ENCODE data around the gene DHX36. TPM values are rescaled to one million over a fixed set of nuclear protein-coding genes. Genes with fewer than 3 reads are reported as not detected.

The DHX36 gene
- total RNA-seq, 1 experiment from 2014 or later: 121 TPM

DNA sequence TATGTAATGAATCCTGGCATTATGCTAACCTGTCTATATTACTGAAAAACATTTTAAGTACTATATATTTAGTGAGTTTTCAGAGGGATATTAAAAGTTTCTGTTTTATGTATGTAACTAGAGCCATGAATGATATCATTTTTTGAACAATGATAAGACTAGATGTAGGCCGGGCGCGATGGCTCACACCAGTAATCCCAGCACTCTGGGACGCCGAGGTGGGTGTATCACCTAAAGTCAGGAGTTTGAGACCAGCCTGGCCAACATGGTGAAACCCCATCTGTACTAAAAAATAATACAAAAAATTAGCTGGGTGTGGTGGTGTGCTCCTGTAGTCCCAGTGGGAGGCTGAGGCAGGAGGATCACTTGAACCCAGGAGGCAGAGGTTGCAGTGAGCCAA is 34.1 kb downstream of the DHX36 start:
- BruUV-seq (replicated peaks): no TSS peak
- Histone ChIP-seq H3K36me3 (ENCODE audit: insufficient read depth, low read length, poor library complexity, severe bottlenecking) (peaks cover 93% of the 10 kb centered on the region), H3K27me3 (replicated peaks; ENCODE audit: insufficient read depth, low read depth, low read length, poor library complexity) (no peaks in the 10 kb centered on the region), H3K4me1 (ENCODE audit: insufficient read depth, low read length, poor library complexity, severe bottlenecking) (no peaks in the 10 kb centered on the region), H3K9me3 (ENCODE audit: low read depth, low read length, poor library complexity, severe bottlenecking) (no peaks in the 10 kb centered on the region), H3K27ac (ENCODE audit: low read depth, low read length, poor library complexity, severe bottlenecking) (no peak overlapping the region), H3K4me3 (ENCODE audit: low read depth, low read length, poor library complexity, severe bottlenecking) (no peak overlapping the region)
- POLR2A ChIA-PET (ENCODE audit: low non-redundant PET): no interaction called here
- no peak for DNase-seq (ENCODE audit: low spot score)
- intact Hi-C loops (cut with micrococcal nuclease; ENCODE audit: unreplicated experiment): no loop called here
- CTCF ChIA-PET: no interaction called here
- TF ChIP-seq EZH2 (IDR thresholded peaks at IDR 0.05; ENCODE audit: borderline replicate concordance, low read depth, low read length, poor library complexity, severe bottlenecking): no peak
- TF ChIP-seq, protein P1, sequence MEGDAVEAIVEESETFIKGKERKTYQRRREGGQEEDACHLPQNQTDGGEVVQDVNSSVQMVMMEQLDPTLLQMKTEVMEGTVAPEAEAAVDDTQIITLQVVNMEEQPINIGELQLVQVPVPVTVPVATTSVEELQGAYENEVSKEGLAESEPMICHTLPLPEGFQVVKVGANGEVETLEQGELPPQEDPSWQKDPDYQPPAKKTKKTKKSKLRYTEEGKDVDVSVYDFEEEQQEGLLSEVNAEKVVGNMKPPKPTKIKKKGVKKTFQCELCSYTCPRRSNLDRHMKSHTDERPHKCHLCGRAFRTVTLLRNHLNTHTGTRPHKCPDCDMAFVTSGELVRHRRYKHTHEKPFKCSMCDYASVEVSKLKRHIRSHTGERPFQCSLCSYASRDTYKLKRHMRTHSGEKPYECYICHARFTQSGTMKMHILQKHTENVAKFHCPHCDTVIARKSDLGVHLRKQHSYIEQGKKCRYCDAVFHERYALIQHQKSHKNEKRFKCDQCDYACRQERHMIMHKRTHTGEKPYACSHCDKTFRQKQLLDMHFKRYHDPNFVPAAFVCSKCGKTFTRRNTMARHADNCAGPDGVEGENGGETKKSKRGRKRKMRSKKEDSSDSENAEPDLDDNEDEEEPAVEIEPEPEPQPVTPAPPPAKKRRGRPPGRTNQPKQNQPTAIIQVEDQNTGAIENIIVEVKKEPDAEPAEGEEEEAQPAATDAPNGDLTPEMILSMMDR (conservative IDR thresholded peaks at IDR 0.05; ENCODE audit: low read depth, low read length): no peak

DNA sequence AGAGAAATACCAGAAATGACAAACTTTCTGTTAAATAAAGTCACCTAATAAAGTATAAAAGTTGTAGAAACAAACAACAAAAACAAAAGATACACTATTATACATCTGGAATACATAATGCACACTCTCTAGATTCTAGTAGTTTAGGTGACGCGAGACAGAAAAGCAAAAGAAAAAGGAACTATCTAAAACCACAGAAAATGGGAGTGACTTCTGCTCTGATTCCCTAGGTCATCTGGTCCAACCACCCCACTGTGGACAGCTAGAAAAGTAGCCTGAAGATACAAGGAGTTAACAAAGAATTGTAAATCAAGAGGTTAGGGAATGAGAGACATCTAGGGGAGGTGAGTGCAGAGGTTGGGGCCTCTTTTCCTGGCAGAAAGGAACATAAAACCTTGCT is 39.1 kb downstream of the DHX36 start:
- Histone ChIP-seq H3K4me3 (ENCODE audit: low read depth, low read length, poor library complexity, severe bottlenecking) (no peak overlapping the region), H3K9me3 (ENCODE audit: low read depth, low read length, poor library complexity, severe bottlenecking) (no peaks in the 10 kb centered on the region), H3K27me3 (replicated peaks; ENCODE audit: insufficient read depth, low read depth, low read length, poor library complexity) (no peaks in the 10 kb centered on the region), H3K4me1 (ENCODE audit: insufficient read depth, low read length, poor library complexity, severe bottlenecking) (no peaks in the 10 kb centered on the region), H3K36me3 (ENCODE audit: insufficient read depth, low read length, poor library complexity, severe bottlenecking) (peaks cover 91% of the 10 kb centered on the region), H3K27ac (ENCODE audit: low read depth, low read length, poor library complexity, severe bottlenecking) (no peak overlapping the region)
- ChIA-PET CTCF (no interaction called here), POLR2A (ENCODE audit: low non-redundant PET) (no interaction called here)
- no peak for DNase-seq (ENCODE audit: low spot score)
- intact Hi-C loops (cut with micrococcal nuclease; ENCODE audit: unreplicated experiment): no loop called here
- no TSS peak for BruUV-seq (replicated peaks)
- TF ChIP-seq, protein P1 (conservative IDR thresholded peaks at IDR 0.05; ENCODE audit: low read depth, low read length): no peak
- TF ChIP-seq EZH2 (IDR thresholded peaks at IDR 0.05; ENCODE audit: borderline replicate concordance, low read depth, low read length, poor library complexity, severe bottlenecking): no peak

DNA sequence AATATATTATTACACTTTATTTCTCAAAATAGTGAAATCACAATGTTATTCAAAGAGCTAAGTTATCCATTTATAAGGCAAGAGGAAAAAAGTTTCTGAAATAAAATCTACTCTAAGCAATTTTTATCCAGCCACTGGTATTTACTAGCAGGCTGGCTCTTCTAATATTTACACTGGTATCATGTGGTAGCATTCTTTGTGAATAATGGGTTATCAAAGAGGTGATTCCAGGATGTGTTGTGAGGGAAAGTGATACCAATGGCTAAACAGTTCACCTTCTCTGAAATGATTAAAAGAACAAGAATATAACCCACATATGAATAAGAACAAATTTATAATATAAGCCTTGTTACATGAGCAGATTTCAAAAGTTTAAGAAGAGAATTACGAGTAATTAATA is 44.1 kb downstream of the DHX36 start:
- H3K4me1 ChIP-seq (ENCODE audit: insufficient read depth, low read length, poor library complexity, severe bottlenecking): no peaks in the 10 kb centered on the region
- intact Hi-C loops (cut with micrococcal nuclease; ENCODE audit: unreplicated experiment): no loop called here
- no peaks in the 10 kb centered on the region for H3K27me3 ChIP-seq (replicated peaks; ENCODE audit: insufficient read depth, low read depth, low read length, poor library complexity)
- CTCF ChIA-PET: no interaction called here
- BruUV-seq (replicated peaks): no TSS peak
- no peak overlapping the region for H3K27ac ChIP-seq (ENCODE audit: low read depth, low read length, poor library complexity, severe bottlenecking)
- H3K9me3 ChIP-seq (ENCODE audit: low read depth, low read length, poor library complexity, severe bottlenecking): no peaks in the 10 kb centered on the region
- TF ChIP-seq, protein P1 (conservative IDR thresholded peaks at IDR 0.05; ENCODE audit: low read depth, low read length): no peak
- TF ChIP-seq EZH2 (IDR thresholded peaks at IDR 0.05; ENCODE audit: borderline replicate concordance, low read depth, low read length, poor library complexity, severe bottlenecking): no peak
- POLR2A ChIA-PET (ENCODE audit: low non-redundant PET): no interaction called here
- H3K4me3 ChIP-seq (ENCODE audit: low read depth, low read length, poor library complexity, severe bottlenecking): no peak overlapping the region
- H3K36me3 ChIP-seq (ENCODE audit: insufficient read depth, low read length, poor library complexity, severe bottlenecking): peaks cover 96% of the 10 kb centered on the region
- DNase-seq (ENCODE audit: low spot score): no peak
